CD14-positive monocyte (primary cell): ENCODE results near the gene TTYH3. TPM values are rescaled to one million over a fixed set of nuclear protein-coding genes. Genes with fewer than 3 reads are reported as not detected.
A peak's percentile ranks its signal among the peaks of the same experiment; 100 is the strongest.

Source experiments
- DNase-seq, 3 donors: peaks; one replicate each; pipeline ENCODE4 v3.0.0-alpha.2; 2011 to 2022
- H2AFZ ChIP-seq: 2 replicates; pipeline ENCODE4 v1.6.0; 2012; ENCODE audit warnings: mild to moderate bottlenecking, low read depth, low read length, inconsistent platforms; ENCODE audit not compliant: insufficient read depth, poor library complexity, severe bottlenecking
- H3K27ac ChIP-seq, 2 donors: 1 replicate in 1 of 2; 2 replicates in 1 of 2; pipeline ENCODE4 v1.5.1; 2012 to 2013; ENCODE audit warnings: low read length in 2 of 2, control low read depth in 1 of 2, inconsistent platforms in 1 of 2, low read depth in 1 of 2, mild to moderate bottlenecking in 1 of 2
- H3K27me3 ChIP-seq, 2 donors: one replicate each; pipeline versions ENCODE4 v1.6.0 to v1.6.1; 2011 to 2013; ENCODE audit warnings: low read length in 2 of 2; ENCODE audit not compliant: control insufficient read depth in 2 of 2, insufficient read depth in 2 of 2
- H3K36me3 ChIP-seq, 2 donors: replicated peaks in 1 of 2; 1 replicate in 1 of 2; 2 replicates in 1 of 2; pipeline versions ENCODE4 v1.5.1 to v1.6.1; 2012 to 2013; ENCODE audit warnings: low read length in 2 of 2, control low read depth in 1 of 2, inconsistent platforms in 1 of 2, mild to moderate bottlenecking in 1 of 2; ENCODE audit not compliant: insufficient read depth in 2 of 2, control insufficient read depth in 1 of 2
- H3K4me1 ChIP-seq, 2 donors: 1 replicate in 1 of 2; 2 replicates in 1 of 2; pipeline versions ENCODE4 v1.5.1 to v1.6.1; 2012 to 2013; ENCODE audit warnings: low read length in 2 of 2, control low read depth in 1 of 2, inconsistent platforms in 1 of 2, mild to moderate bottlenecking in 1 of 2, moderate library complexity in 1 of 2; ENCODE audit not compliant: insufficient read depth in 2 of 2, control insufficient read depth in 1 of 2
- H3K4me2 ChIP-seq: replicated peaks from 2 replicates; pipeline ENCODE3; 2012; ENCODE audit warnings: low read length, moderate library complexity, mild to moderate bottlenecking; ENCODE audit not compliant: poor library complexity, severe bottlenecking; ENCODE audit errors: extremely low read depth
- H3K4me3 ChIP-seq, 3 experiments: fragments of 200-600 bp in 1 of 3; sonication (generic) in 1 of 3; replicated peaks in 1 of 3; 1 replicate in 2 of 3; 2 replicates in 1 of 3; pipeline ENCODE4 v1.5.1; 2011 to 2013; ENCODE audit warnings: low read length in 3 of 3, mild to moderate bottlenecking in 3 of 3, control low read depth in 2 of 3, low read depth in 2 of 3, inconsistent platforms in 1 of 3, moderate library complexity in 1 of 3
- H3K79me2 ChIP-seq: 2 replicates; pipeline ENCODE4 v1.6.0; 2012; ENCODE audit warnings: mild to moderate bottlenecking, control low read depth, inconsistent platforms, low read length, moderate library complexity; ENCODE audit not compliant: insufficient read depth
- H3K9ac ChIP-seq: 2 replicates; pipeline ENCODE4 v1.6.0; 2017; ENCODE audit warnings: low read length, mild to moderate bottlenecking; ENCODE audit not compliant: insufficient read depth, poor library complexity, severe bottlenecking
- H3K9me3 ChIP-seq, 2 donors: replicated peaks in 1 of 2; 1 replicate in 1 of 2; 2 replicates in 1 of 2; pipeline versions ENCODE4 v1.5.1 to v1.6.1; 2012 to 2013; ENCODE audit warnings: low read length in 2 of 2, control low read depth in 1 of 2; ENCODE audit not compliant: control insufficient read depth in 1 of 2, insufficient read depth in 1 of 2
- H4K20me1 ChIP-seq: 2 replicates; pipeline ENCODE4 v1.6.0; 2012; ENCODE audit warnings: mild to moderate bottlenecking, low read length, control low read depth, moderate library complexity; ENCODE audit not compliant: insufficient read depth
- H3K27ac Mint-ChIP-seq, 7 donors: one replicate each; pipeline ENCODE4 v1.8.0; 2020; ENCODE audit warnings: mild to moderate bottlenecking in 7 of 7, mixed read lengths in 7 of 7, moderate library complexity in 6 of 7, inconsistent platforms in 2 of 7
- H3K27me3 Mint-ChIP-seq, 3 donors: one replicate each; pipeline ENCODE4 v1.8.0; 2021 to 2022; ENCODE audit warnings: low read depth in 3 of 3, mild to moderate bottlenecking in 3 of 3, mixed read lengths in 3 of 3, moderate library complexity in 3 of 3, inconsistent platforms in 1 of 3
- H3K36me3 Mint-ChIP-seq, 2 donors: one replicate each; pipeline ENCODE4 v1.8.0; 2020; ENCODE audit warnings: mixed read lengths in 2 of 2, inconsistent platforms in 1 of 2, mild to moderate bottlenecking in 1 of 2
- H3K4me1 Mint-ChIP-seq: one replicate; pipeline ENCODE4 v1.8.0; 2020; ENCODE audit warnings: mild to moderate bottlenecking, mixed read lengths
- H3K4me3 Mint-ChIP-seq, 2 donors: one replicate each; pipeline ENCODE4 v1.8.0; 2020; ENCODE audit warnings: mild to moderate bottlenecking in 2 of 2, mixed read lengths in 2 of 2, moderate library complexity in 1 of 2
- H3K9me3 Mint-ChIP-seq, 7 donors: one replicate each; pipeline ENCODE4 v1.8.0; 2020 to 2022; ENCODE audit warnings: mixed read lengths in 7 of 7, mild to moderate bottlenecking in 6 of 7, moderate library complexity in 6 of 7, inconsistent platforms in 2 of 7
- WGBS: methylation state at CpG from one replicate; pipeline ENCODE4 v1.1.5; 2013; ENCODE audit warnings: missing lambda C conversion rate; ENCODE audit not compliant: insufficient coverage; 5-methylcytosine and 5-hydroxymethylcytosine counted together
- intact Hi-C, 2 donors: fragments of 100-400 bp; cut with micrococcal nuclease; formaldehyde crosslinking; loops; one replicate each; pipeline versions ENCODE4 v1.15.0 to v1.15.1; 2023
- polyA plus RNA-seq, 3 donors: library from polyadenylated mRNA; depleted of rRNA in 1 of 3; unstranded in 2 of 3; stranded (reverse) in 1 of 3; fragments of 300-500 nt in 2 of 3; fragments of >200 nt in 1 of 3; fragmentation: Illumina TruSeq in 2 of 3; gene quantifications; 1 replicate in 2 of 3; 2 replicates in 1 of 3; pipeline ENCODE4 v1.2.3, GENCODE V29; 2012 to 2021
- TF ChIP-seq, protein P1 (sequence below): fragments of 200-600 bp; IDR thresholded peaks from one replicate; pipeline ENCODE4 v1.8.0; 2022; ENCODE audit warnings: antibody characterized with exemption, mild to moderate bottlenecking

The TTYH3 gene
- polyA plus RNA-seq, 3 donors = 13.4 to 73.5 (median 17.4) TPM

GRCh38 chr7:2612445-2613097, 19.2 kb upstream of the TTYH3 start:
- no peak overlapping the region for H3K4me2 ChIP-seq
- no peak overlapping the region for H3K4me3 ChIP-seq
- peaks cover 59% of the 10 kb centered on the region for H3K4me1 Mint-ChIP-seq
- 89% methylated on average over 10 of the region's 15 CpGs for WGBS
- H3K4me1 ChIP-seq = peaks cover 49 to 79% of the 10 kb centered on the region in 2 donors
- H3K27me3 ChIP-seq = no peaks in the 10 kb centered on the region
- H3K27ac Mint-ChIP-seq = peak overlapping the region in 1 of 7 donors; percentile 50
- H3K36me3 Mint-ChIP-seq = peaks cover 7 to 8% of the 10 kb centered on the region in 2 donors
- TF ChIP-seq, protein P1, sequence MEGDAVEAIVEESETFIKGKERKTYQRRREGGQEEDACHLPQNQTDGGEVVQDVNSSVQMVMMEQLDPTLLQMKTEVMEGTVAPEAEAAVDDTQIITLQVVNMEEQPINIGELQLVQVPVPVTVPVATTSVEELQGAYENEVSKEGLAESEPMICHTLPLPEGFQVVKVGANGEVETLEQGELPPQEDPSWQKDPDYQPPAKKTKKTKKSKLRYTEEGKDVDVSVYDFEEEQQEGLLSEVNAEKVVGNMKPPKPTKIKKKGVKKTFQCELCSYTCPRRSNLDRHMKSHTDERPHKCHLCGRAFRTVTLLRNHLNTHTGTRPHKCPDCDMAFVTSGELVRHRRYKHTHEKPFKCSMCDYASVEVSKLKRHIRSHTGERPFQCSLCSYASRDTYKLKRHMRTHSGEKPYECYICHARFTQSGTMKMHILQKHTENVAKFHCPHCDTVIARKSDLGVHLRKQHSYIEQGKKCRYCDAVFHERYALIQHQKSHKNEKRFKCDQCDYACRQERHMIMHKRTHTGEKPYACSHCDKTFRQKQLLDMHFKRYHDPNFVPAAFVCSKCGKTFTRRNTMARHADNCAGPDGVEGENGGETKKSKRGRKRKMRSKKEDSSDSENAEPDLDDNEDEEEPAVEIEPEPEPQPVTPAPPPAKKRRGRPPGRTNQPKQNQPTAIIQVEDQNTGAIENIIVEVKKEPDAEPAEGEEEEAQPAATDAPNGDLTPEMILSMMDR = no peak
- no peaks in the 10 kb centered on the region for H3K9me3 ChIP-seq
- peaks cover 0 to 2% (median 0%) of the 10 kb centered on the region in 7 donors for H3K9me3 Mint-ChIP-seq
- DNase-seq = no peak
- H3K79me2 ChIP-seq = no peaks in the 10 kb centered on the region
- H3K4me3 Mint-ChIP-seq = no peak overlapping the region
- H3K36me3 ChIP-seq = no peaks in the 10 kb centered on the region
- H4K20me1 ChIP-seq = no peaks in the 10 kb centered on the region
- intact Hi-C loops = loop anchor here in 1 of 2 donors (5.0 kb wide), 1 partner anchor 35 kb away; no protein-coding TSS in a partner anchor
- no peak overlapping the region for H2AFZ ChIP-seq
- H3K27me3 Mint-ChIP-seq = peaks cover 0 to 6% (median 3%) of the 10 kb centered on the region in 3 donors
- H3K27ac ChIP-seq = no peak overlapping the region
- H3K9ac ChIP-seq = no peak overlapping the region

- H3K36me3 Mint-ChIP-seq = peaks cover 7 to 8% of the 10 kb centered on the region in 2 donors
- no peaks in the 10 kb centered on the region for H3K9me3 ChIP-seq
- H3K4me1 Mint-ChIP-seq = peaks cover 54% of the 10 kb centered on the region
- peaks cover 0 to 6% (median 3%) of the 10 kb centered on the region in 3 donors for H3K27me3 Mint-ChIP-seq
- H3K27ac Mint-ChIP-seq = peak overlapping the region in 2 of 7 donors; percentile 45 to 73
- H3K4me1 ChIP-seq = peaks cover 41 to 72% of the 10 kb centered on the region in 2 donors
- H3K9me3 Mint-ChIP-seq = peaks cover 0 to 2% (median 0%) of the 10 kb centered on the region in 7 donors
- H3K27me3 ChIP-seq = no peaks in the 10 kb centered on the region
- H3K27ac ChIP-seq = no peak overlapping the region
- no peaks in the 10 kb centered on the region for H4K20me1 ChIP-seq
- no peak overlapping the region for H3K9ac ChIP-seq
- H3K79me2 ChIP-seq = no peaks in the 10 kb centered on the region
- H2AFZ ChIP-seq = no peak overlapping the region
- no peak overlapping the region for H3K4me3 ChIP-seq
- H3K4me3 Mint-ChIP-seq = peak overlapping the region in 1 of 2 donors; percentile 17
- TF ChIP-seq, protein P1 = no peak
- H3K4me2 ChIP-seq = no peak overlapping the region
- no peaks in the 10 kb centered on the region for H3K36me3 ChIP-seq
- no peak for DNase-seq
- intact Hi-C loops = loop anchor here in 1 of 2 donors (5.0 kb wide), 1 partner anchor 34 kb away; no protein-coding TSS in a partner anchor
- 88% methylated on average over 15 of the region's 19 CpGs for WGBS
Measured at GRCh38 chr7:2613098-2613930, 18.5 kb upstream of the TTYH3 start.
